ENCODE measurements around the gene HECTD1.
"Not testable (repeated sequence)": the region's sequence is repeated elsewhere in the genome, so short reads cannot be mapped to it uniquely, and the experiment has no call there.

The HECTD1 gene

GRCh38 chr14:31057701-31058364, 149.8 kb downstream of the HECTD1 start:
- DNase-seq (ENCODE audit: low spot score) = no peak
- in situ Hi-C loops (cut with MboI; ENCODE audit: low pct_unique_long_range_greater_than_20kb, low sequenced_read_pairs, unreplicated experiment) = no loop called here
- TF ChIP-seq, protein P1, sequence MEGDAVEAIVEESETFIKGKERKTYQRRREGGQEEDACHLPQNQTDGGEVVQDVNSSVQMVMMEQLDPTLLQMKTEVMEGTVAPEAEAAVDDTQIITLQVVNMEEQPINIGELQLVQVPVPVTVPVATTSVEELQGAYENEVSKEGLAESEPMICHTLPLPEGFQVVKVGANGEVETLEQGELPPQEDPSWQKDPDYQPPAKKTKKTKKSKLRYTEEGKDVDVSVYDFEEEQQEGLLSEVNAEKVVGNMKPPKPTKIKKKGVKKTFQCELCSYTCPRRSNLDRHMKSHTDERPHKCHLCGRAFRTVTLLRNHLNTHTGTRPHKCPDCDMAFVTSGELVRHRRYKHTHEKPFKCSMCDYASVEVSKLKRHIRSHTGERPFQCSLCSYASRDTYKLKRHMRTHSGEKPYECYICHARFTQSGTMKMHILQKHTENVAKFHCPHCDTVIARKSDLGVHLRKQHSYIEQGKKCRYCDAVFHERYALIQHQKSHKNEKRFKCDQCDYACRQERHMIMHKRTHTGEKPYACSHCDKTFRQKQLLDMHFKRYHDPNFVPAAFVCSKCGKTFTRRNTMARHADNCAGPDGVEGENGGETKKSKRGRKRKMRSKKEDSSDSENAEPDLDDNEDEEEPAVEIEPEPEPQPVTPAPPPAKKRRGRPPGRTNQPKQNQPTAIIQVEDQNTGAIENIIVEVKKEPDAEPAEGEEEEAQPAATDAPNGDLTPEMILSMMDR (IDR thresholded peaks at IDR 0.05; ENCODE audit: extremely low read depth, insufficient read depth, missing control alignments) = no peak

GRCh38 chr14:31057035-31057434, 150.6 kb downstream of the HECTD1 start:
- in situ Hi-C loops (cut with MboI; ENCODE audit: low pct_unique_long_range_greater_than_20kb, low sequenced_read_pairs, unreplicated experiment) = no loop called here
- TF ChIP-seq, protein P1 (IDR thresholded peaks at IDR 0.05; ENCODE audit: extremely low read depth, insufficient read depth, missing control alignments) = no peak
- DNase-seq (ENCODE audit: low spot score) = no peak

DNA sequence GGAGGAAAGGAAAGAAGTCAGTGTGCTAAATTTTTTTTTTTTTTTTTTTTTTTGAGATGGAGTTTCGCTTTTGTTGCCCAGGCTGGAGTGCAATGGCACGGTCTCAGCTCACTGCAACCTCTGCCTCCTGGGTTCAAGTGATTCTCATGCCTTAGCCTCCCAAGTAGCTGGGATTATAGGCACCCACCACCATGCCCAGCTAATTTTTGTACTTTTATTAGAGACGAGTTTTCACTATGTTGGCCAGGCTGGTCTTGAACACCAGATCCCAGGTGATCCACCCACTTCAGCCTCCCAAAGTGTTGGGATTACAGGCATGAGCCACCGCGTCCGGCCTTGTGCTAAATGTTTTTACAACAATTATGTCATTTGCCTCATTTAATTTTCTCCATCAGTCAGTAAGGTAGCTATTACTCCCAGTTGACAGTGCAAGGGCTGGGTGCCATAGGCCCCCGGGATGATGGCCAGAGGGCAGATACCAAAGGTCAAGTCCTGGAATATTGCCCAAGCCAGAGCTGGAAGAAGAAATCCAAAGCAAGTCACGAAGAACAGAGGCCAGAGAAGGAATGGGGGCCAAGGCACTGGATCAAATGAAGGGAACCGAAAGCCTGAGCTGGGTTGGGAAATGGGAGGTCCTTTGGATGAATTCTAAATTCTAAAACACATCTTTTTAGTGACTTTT, 154.5 kb downstream of the HECTD1 start:
- DNase-seq (ENCODE audit: low spot score); in situ Hi-C loops (cut with MboI; ENCODE audit: low pct_unique_long_range_greater_than_20kb, low sequenced_read_pairs, unreplicated experiment): not testable (repeated sequence)

DNA sequence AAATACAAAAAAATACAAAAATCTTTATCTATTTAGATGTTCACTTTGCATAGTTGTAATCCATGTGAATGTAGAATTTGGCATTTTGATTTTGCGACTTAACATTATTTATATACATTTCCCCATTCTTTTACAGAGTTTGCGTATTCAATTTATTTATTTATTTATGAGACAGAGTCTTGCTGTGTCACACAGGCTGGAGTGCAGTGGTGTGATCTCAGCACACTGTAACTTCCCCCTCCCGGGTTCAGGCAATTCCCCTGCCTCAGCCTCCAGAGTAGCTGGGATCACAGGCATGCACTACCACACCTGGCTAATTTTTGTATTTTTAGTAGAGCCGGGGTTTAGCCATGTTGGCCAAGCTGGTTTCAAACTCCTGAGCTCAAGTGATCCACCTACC, 156.1 kb downstream of the HECTD1 start:
- in situ Hi-C loops (cut with MboI; ENCODE audit: low pct_unique_long_range_greater_than_20kb, low sequenced_read_pairs, unreplicated experiment) = no loop called here
- no peak for DNase-seq (ENCODE audit: low spot score)
- TF ChIP-seq, protein P1 (IDR thresholded peaks at IDR 0.05; ENCODE audit: extremely low read depth, insufficient read depth, missing control alignments) = no peak

DNA sequence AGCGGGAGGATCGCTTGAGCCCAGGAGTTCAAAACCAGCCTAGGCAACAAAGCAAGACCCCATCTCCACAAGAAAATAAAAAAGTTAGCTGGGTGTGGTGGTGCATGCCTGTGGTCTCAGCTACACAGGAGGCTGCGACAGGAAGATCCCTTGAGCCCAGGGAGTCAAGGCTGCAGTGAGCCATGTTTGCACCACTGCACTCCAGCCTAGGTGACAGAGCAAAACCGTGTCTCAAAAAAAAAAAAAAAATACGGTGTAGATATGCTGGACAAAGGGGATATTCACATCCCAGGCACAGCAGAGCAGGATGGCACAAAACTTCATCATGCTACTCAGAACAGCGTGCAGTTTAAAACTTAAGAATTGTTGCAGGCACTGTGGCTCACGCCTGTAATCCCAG, 156.6 kb downstream of the HECTD1 start:
- in situ Hi-C loops (cut with MboI; ENCODE audit: low pct_unique_long_range_greater_than_20kb, low sequenced_read_pairs, unreplicated experiment) = no loop called here
- TF ChIP-seq, protein P1 (IDR thresholded peaks at IDR 0.05; ENCODE audit: extremely low read depth, insufficient read depth, missing control alignments) = no peak
- DNase-seq (ENCODE audit: low spot score) = no peak
